GM21360 (cell line): ENCODE results near the gene SMYD3.
"Not testable (repeated sequence)": the region's sequence is repeated elsewhere in the genome, so short reads cannot be mapped to it uniquely, and the experiment has no call there.

Source experiments
- ATAC-seq: cut with Tn5 transposase; IDR thresholded peaks from one replicate; pipeline ENCODE4 v1.9.1; 2021; ENCODE audit warnings: mild to moderate bottlenecking, moderate library complexity; ENCODE audit not compliant: unreplicated experiment

Gene SMYD3

GRCh38 chr1:245715291-245715701 lies 791.8 kb downstream of the SMYD3 start:
- no peak for ATAC-seq

DNA sequence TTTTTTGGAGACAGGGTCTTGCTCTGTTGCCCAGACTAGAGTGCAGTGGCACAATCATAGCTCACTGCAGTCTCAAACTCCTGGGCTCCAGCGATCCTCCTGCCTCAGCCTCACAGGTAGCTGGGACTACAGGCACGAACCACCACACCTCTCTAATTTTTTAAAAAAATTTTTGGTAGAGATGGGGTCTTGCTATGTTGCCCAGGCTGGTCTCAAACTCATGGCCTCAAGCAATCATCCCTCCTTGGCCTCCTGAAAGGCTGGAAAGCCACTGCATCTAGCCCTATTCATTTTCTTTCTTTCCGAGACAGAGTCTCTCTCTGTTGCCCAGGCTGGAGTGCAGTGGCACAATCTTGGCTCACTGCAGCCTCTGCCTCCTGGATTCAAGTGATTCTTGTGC lies 793.1 kb downstream of the SMYD3 start:
- ATAC-seq = not testable (repeated sequence)

DNA sequence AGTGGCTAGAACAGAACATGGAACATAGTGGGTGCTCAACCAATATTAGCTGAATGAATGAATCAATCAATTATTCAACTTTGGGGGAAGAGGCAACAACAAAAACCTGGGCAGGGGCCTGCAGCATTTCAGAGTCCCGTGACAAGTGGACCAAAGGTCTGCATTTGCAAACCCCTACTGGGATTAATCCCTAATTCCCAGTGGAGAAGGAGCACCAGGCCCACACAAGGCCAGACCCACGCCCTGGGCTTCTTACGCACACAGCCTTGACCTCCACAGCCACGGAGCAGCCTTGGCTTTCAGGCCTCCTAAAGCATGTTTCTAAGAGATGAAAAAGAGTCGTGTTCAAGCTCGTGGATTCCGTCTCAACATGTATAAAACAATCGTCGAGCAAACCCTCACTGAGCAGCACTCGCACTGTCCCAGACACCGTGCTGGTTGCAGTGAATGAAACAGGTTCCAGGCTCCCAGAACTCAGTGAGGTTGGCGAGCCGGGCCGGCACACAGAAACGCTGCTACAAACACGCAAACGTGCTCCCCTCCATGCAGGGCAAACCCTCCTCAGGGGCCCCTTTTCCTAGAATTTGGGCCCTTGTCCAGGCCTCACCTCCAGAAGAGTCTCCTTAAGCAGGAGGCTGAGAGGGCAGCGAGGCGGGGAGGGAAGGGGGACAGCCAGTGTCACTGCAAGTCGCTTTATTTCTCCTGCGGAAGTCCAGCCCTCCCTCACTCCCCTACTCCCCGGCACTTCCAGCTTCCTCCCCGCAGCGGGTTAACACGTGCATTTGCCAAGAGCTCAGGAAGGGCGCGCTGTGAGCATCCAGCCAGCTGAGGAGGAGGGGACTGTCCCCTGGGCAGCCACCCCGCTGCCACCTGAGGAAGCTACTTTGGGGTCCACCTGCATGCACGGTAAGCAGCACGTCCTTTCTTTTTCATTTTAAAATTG lies 795.8 kb downstream of the SMYD3 start:
- ATAC-seq = no peak

GRCh38 chr1:245707941-245708340 lies 799.1 kb downstream of the SMYD3 start:
- ATAC-seq = no peak

- ATAC-seq = no peak
Observed at GRCh38 chr1:245704765-245705164, 802.3 kb downstream of the SMYD3 start.

- ATAC-seq = no peak
Observed at GRCh38 chr1:245704341-245704740, 802.7 kb downstream of the SMYD3 start.

DNA sequence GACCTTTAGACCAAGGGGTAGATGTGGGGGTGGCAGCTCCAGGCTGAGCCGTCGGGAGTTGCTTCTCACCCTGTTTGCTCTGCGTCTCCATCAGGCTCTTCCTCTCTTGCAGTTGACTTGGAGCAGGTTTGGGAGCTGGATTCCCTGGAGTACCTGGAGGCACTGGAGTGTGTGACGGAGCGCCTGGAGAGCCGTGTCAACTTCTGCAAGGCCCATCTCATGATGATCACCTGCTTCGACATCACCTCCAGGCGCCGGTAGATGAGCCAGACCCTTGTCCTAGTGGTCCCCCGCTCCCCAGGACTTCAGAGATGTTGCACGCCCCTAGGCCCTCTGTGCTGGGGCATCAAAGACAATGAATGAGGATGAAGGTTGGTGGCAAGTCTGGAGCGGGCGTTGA lies 804.7 kb downstream of the SMYD3 start:
- ATAC-seq = no peak

- no peak for ATAC-seq
Observed at GRCh38 chr1:245701631-245702030, 805.4 kb downstream of the SMYD3 start.

DNA sequence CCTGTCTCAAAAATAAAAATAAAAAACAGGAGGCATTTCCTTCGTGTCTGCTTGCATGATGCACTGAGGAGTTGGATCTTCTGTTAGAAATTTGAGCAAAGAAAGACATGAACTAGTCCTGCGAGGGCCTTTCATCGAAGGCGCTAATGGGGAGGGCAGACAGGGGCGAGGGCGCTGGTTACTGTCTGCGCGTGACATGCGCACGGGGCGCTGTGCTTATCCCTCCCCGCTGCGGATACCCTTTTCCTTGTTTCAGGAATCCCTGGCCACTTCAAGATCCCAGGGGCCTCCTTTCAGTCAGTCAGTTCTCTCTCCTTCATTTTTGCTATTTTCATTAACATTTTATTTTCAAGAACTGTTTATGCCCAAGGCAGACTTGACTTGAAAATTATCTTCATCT lies 806.4 kb downstream of the SMYD3 start:
- no peak for ATAC-seq
